ENCODE data around the gene EIF4E3. TPM values are rescaled to one million over a fixed set of nuclear protein-coding genes. Genes with fewer than 3 reads are reported as not detected.

The EIF4E3 gene
- total and polyA plus RNA-seq, 3 experiments from 2014 or later: 22.2 to 50.5 (median 24.1) TPM

GRCh38 chr3:71640331-71640983, 84.7 kb downstream of the EIF4E3 start:
- H3K36me3 Mint-ChIP-seq: peaks cover 12 to 32% (median 13%) of the 10 kb centered on the region in 3 donors
- Histone ChIP-seq H3K4me3 (ENCODE audit: low read length) (no peak overlapping the region), H3K27me3 (ENCODE audit: insufficient read depth, low read length, poor library complexity, severe bottlenecking) (no peaks in the 10 kb centered on the region), H3K27ac (ENCODE audit: low read depth, low read length) (no peak overlapping the region), H3K4me1 (ENCODE audit: insufficient read depth, low read length) (no peaks in the 10 kb centered on the region), H3K36me3 (ENCODE audit: insufficient read depth, low read length) (no peaks in the 10 kb centered on the region), H3K9me3 (ENCODE audit: low read length) (no peaks in the 10 kb centered on the region)
- H3K27ac Mint-ChIP-seq: peak overlapping the region in 1 of 8 donors; percentile 27
- H3K4me1 Mint-ChIP-seq: no peaks in the 10 kb centered on the region
- no peak for DNase-seq
- CTCF ChIA-PET: interaction anchor here (1.6 kb wide), 1 partner anchor 10 kb away, joined by 3 read pairs; no protein-coding TSS in a partner anchor
- H3K9me3 Mint-ChIP-seq: no peaks in the 10 kb centered on the region
- POLR2A ChIA-PET: no interaction called here
- no peak overlapping the region for H3K4me3 Mint-ChIP-seq
- no peaks in the 10 kb centered on the region for H3K27me3 Mint-ChIP-seq

- Histone ChIP-seq H3K27ac (ENCODE audit: low read depth, low read length) (no peak overlapping the region), H3K27me3 (ENCODE audit: insufficient read depth, low read length, poor library complexity, severe bottlenecking) (no peaks in the 10 kb centered on the region), H3K4me3 (ENCODE audit: low read length) (no peak overlapping the region), H3K4me1 (ENCODE audit: insufficient read depth, low read length) (no peaks in the 10 kb centered on the region), H3K9me3 (ENCODE audit: low read length) (no peaks in the 10 kb centered on the region), H3K36me3 (ENCODE audit: insufficient read depth, low read length) (no peaks in the 10 kb centered on the region)
- no peaks in the 10 kb centered on the region for H3K27me3 Mint-ChIP-seq
- DNase-seq: no peak
- H3K27ac Mint-ChIP-seq: peak overlapping the region in 1 of 8 donors; percentile 53
- H3K36me3 Mint-ChIP-seq: peaks cover 0 to 18% (median 17%) of the 10 kb centered on the region in 3 donors
- CTCF ChIA-PET: interaction anchor here (1.0 kb wide), 1 partner anchor 17 kb away, joined by 3 read pairs; no protein-coding TSS in a partner anchor
- no peaks in the 10 kb centered on the region for H3K9me3 Mint-ChIP-seq
- H3K4me1 Mint-ChIP-seq: no peaks in the 10 kb centered on the region
- POLR2A ChIA-PET: no interaction called here
- H3K4me3 Mint-ChIP-seq: no peak overlapping the region
Observed at GRCh38 chr3:71636482-71636881, 88.7 kb downstream of the EIF4E3 start.

GRCh38 chr3:71636001-71636400, 89.2 kb downstream of the EIF4E3 start:
- H3K36me3 Mint-ChIP-seq: peaks cover under 1 to 19% (median 16%) of the 10 kb centered on the region in 3 donors
- no peaks in the 10 kb centered on the region for H3K27me3 ChIP-seq (ENCODE audit: insufficient read depth, low read length, poor library complexity, severe bottlenecking)
- POLR2A ChIA-PET: no interaction called here
- no peak overlapping the region for H3K27ac Mint-ChIP-seq
- no peak overlapping the region for H3K4me3 ChIP-seq (ENCODE audit: low read length)
- CTCF ChIA-PET: no interaction called here
- H3K9me3 Mint-ChIP-seq: no peaks in the 10 kb centered on the region
- H3K9me3 ChIP-seq (ENCODE audit: low read length): no peaks in the 10 kb centered on the region
- H3K36me3 ChIP-seq (ENCODE audit: insufficient read depth, low read length): no peaks in the 10 kb centered on the region
- no peak overlapping the region for H3K27ac ChIP-seq (ENCODE audit: low read depth, low read length)
- no peaks in the 10 kb centered on the region for H3K4me1 ChIP-seq (ENCODE audit: insufficient read depth, low read length)
- no peaks in the 10 kb centered on the region for H3K27me3 Mint-ChIP-seq
- no peak for DNase-seq
- no peaks in the 10 kb centered on the region for H3K4me1 Mint-ChIP-seq
- no peak overlapping the region for H3K4me3 Mint-ChIP-seq

GRCh38 chr3:71634671-71635070, 90.5 kb downstream of the EIF4E3 start:
- Histone ChIP-seq H3K9me3 (ENCODE audit: low read length) (no peaks in the 10 kb centered on the region), H3K27ac (ENCODE audit: low read depth, low read length) (no peak overlapping the region), H3K27me3 (ENCODE audit: insufficient read depth, low read length, poor library complexity, severe bottlenecking) (no peaks in the 10 kb centered on the region), H3K36me3 (ENCODE audit: insufficient read depth, low read length) (no peaks in the 10 kb centered on the region), H3K4me3 (ENCODE audit: low read length) (no peak overlapping the region), H3K4me1 (ENCODE audit: insufficient read depth, low read length) (no peaks in the 10 kb centered on the region)
- Mint-ChIP-seq H3K9me3 (no peaks in the 10 kb centered on the region), H3K27me3 (no peaks in the 10 kb centered on the region), H3K4me3 (no peak overlapping the region), H3K27ac (no peak overlapping the region), H3K4me1 (peaks cover 0 to 2% (median 0%) of the 10 kb centered on the region in 3 donors), H3K36me3 (peaks cover 5 to 16% (median 14%) of the 10 kb centered on the region in 3 donors)
- CTCF ChIA-PET: no interaction called here
- POLR2A ChIA-PET: no interaction called here
- no peak for DNase-seq

GRCh38 chr3:71629711-71630110, 95.5 kb downstream of the EIF4E3 start:
- Mint-ChIP-seq H3K9me3 (peaks cover 0 to 4% (median 0%) of the 10 kb centered on the region in 5 donors), H3K36me3 (peaks cover 5 to 17% (median 6%) of the 10 kb centered on the region in 3 donors), H3K27me3 (no peaks in the 10 kb centered on the region), H3K4me1 (peaks cover 0 to 2% (median 0%) of the 10 kb centered on the region in 3 donors), H3K4me3 (no peak overlapping the region), H3K27ac (peak overlapping the region in 1 of 8 donors; percentile 74)
- Histone ChIP-seq H3K4me1 (ENCODE audit: insufficient read depth, low read length) (no peaks in the 10 kb centered on the region), H3K27me3 (ENCODE audit: insufficient read depth, low read length, poor library complexity, severe bottlenecking) (no peaks in the 10 kb centered on the region), H3K36me3 (ENCODE audit: insufficient read depth, low read length) (no peaks in the 10 kb centered on the region), H3K27ac (ENCODE audit: low read depth, low read length) (no peak overlapping the region), H3K4me3 (ENCODE audit: low read length) (no peak overlapping the region), H3K9me3 (ENCODE audit: low read length) (no peaks in the 10 kb centered on the region)
- ChIA-PET CTCF (no interaction called here), POLR2A (interaction anchor here (0.6 kb wide), 1 partner anchor 125 kb away, joined by 3 read pairs; no protein-coding TSS in a partner anchor)
- DNase-seq: no peak

- Histone ChIP-seq H3K4me1 (ENCODE audit: insufficient read depth, low read length) (no peaks in the 10 kb centered on the region), H3K27me3 (ENCODE audit: insufficient read depth, low read length, poor library complexity, severe bottlenecking) (no peaks in the 10 kb centered on the region), H3K4me3 (ENCODE audit: low read length) (no peak overlapping the region), H3K27ac (ENCODE audit: low read depth, low read length) (no peak overlapping the region), H3K36me3 (ENCODE audit: insufficient read depth, low read length) (no peaks in the 10 kb centered on the region), H3K9me3 (ENCODE audit: low read length) (no peaks in the 10 kb centered on the region)
- H3K9me3 Mint-ChIP-seq: peaks cover 0 to 4% (median 0%) of the 10 kb centered on the region in 5 donors
- H3K4me3 Mint-ChIP-seq: no peak overlapping the region
- peaks cover 0 to 2% (median 0%) of the 10 kb centered on the region in 3 donors for H3K4me1 Mint-ChIP-seq
- ChIA-PET CTCF (no interaction called here), POLR2A (interaction anchor here (0.6 kb wide), 1 partner anchor 126 kb away, joined by 3 read pairs; no protein-coding TSS in a partner anchor)
- DNase-seq: no peak
- H3K27ac Mint-ChIP-seq: peak overlapping the region in 1 of 8 donors; percentile 74
- no peaks in the 10 kb centered on the region for H3K27me3 Mint-ChIP-seq
- H3K36me3 Mint-ChIP-seq: peaks cover 5 to 17% (median 6%) of the 10 kb centered on the region in 3 donors
Observed at GRCh38 chr3:71629289-71629688, 95.9 kb downstream of the EIF4E3 start.

GRCh38 chr3:71628522-71628921, 96.7 kb downstream of the EIF4E3 start:
- no peak overlapping the region for H3K27ac Mint-ChIP-seq
- no peak for DNase-seq
- CTCF ChIA-PET: no interaction called here

GRCh38 chr3:71625676-71626075, 99.5 kb downstream of the EIF4E3 start:
- H3K9me3 ChIP-seq (ENCODE audit: low read length): no peaks in the 10 kb centered on the region
- CTCF ChIA-PET: no interaction called here
- POLR2A ChIA-PET: no interaction called here
- H3K9me3 Mint-ChIP-seq: peaks cover 0 to 4% (median 0%) of the 10 kb centered on the region in 5 donors
- H3K36me3 ChIP-seq (ENCODE audit: insufficient read depth, low read length): no peaks in the 10 kb centered on the region
- H3K4me3 ChIP-seq (ENCODE audit: low read length): no peak overlapping the region
- H3K4me1 Mint-ChIP-seq: no peaks in the 10 kb centered on the region
- H3K27me3 ChIP-seq (ENCODE audit: insufficient read depth, low read length, poor library complexity, severe bottlenecking): no peaks in the 10 kb centered on the region
- no peak overlapping the region for H3K4me3 Mint-ChIP-seq
- no peak for DNase-seq
- no peak overlapping the region for H3K27ac Mint-ChIP-seq
- H3K27me3 Mint-ChIP-seq: no peaks in the 10 kb centered on the region
- no peaks in the 10 kb centered on the region for H3K4me1 ChIP-seq (ENCODE audit: insufficient read depth, low read length)
- H3K36me3 Mint-ChIP-seq: peaks cover 13 to 22% (median 14%) of the 10 kb centered on the region in 3 donors
- H3K27ac ChIP-seq (ENCODE audit: low read depth, low read length): no peak overlapping the region

More at GRCh38 chr3:71628522-71628921, 96.7 kb downstream of the EIF4E3 start:
- Mint-ChIP-seq H3K4me1 (peaks cover 0 to 2% (median 0%) of the 10 kb centered on the region in 3 donors), H3K27me3 (no peaks in the 10 kb centered on the region), H3K9me3 (peaks cover 0 to 4% (median 0%) of the 10 kb centered on the region in 5 donors), H3K4me3 (no peak overlapping the region), H3K36me3 (peaks cover 5 to 14% (median 7%) of the 10 kb centered on the region in 3 donors)
- no peak overlapping the region for H3K27ac ChIP-seq (ENCODE audit: low read depth, low read length)
- POLR2A ChIA-PET: no interaction called here
- H3K27me3 ChIP-seq (ENCODE audit: insufficient read depth, low read length, poor library complexity, severe bottlenecking): no peaks in the 10 kb centered on the region
- no peak overlapping the region for H3K4me3 ChIP-seq (ENCODE audit: low read length)
- no peaks in the 10 kb centered on the region for H3K36me3 ChIP-seq (ENCODE audit: insufficient read depth, low read length)
- H3K4me1 ChIP-seq (ENCODE audit: insufficient read depth, low read length): no peaks in the 10 kb centered on the region
- no peaks in the 10 kb centered on the region for H3K9me3 ChIP-seq (ENCODE audit: low read length)

All from CD8-positive, alpha-beta memory T cell (primary cell).